CD4-positive, alpha-beta T cell (primary cell): ENCODE results near the gene DLX3. TPM values are rescaled to one million over a fixed set of nuclear protein-coding genes. Genes with fewer than 3 reads are reported as not detected.

ENCODE experiments used
- ATAC-seq: fragments of 200-7000 bp; cut with Tn5 transposase; one replicate; pipeline ENCODE4 v1.10.0; 2022; ENCODE audit warnings: mild to moderate bottlenecking; ENCODE audit not compliant: poor library complexity
- CTCF ChIA-PET: fragments of 350-600 bp; sonication (Branson Sonifier 250); formaldehyde crosslinking; loops from one replicate; lab custom pipeline; 2021; ENCODE audit warnings: antibody characterized with exemption, inconsistent platforms; lab: Charles Lee
- POLR2A ChIA-PET: fragments of 350-600 bp; sonication (Branson Sonifier 250); formaldehyde crosslinking; loops from one replicate; lab custom pipeline; 2021; ENCODE audit warnings: antibody characterized with exemption, inconsistent platforms; lab: Charles Lee
- DNase-seq, 14 experiments: peaks; one replicate each; pipeline ENCODE4 v3.0.0-alpha.2; 2013 to 2020; ENCODE audit warnings: mixed read lengths in 2 of 14
- H3K27ac ChIP-seq, 2 donors: one replicate each; pipeline versions ENCODE4 v1.5.1 to v1.7.0; 2013; ENCODE audit warnings: low read length in 2 of 2, low read depth in 1 of 2, mild to moderate bottlenecking in 1 of 2
- H3K27me3 ChIP-seq, 2 experiments: 1 replicate in 1 of 2; 2 replicates in 1 of 2; pipeline versions ENCODE4 v1.6.1 to v1.7.0; 2013; ENCODE audit warnings: low read length in 2 of 2, control low read depth in 1 of 2, mild to moderate bottlenecking in 1 of 2, moderate library complexity in 1 of 2; ENCODE audit not compliant: insufficient read depth in 2 of 2, control insufficient read depth in 1 of 2
- H3K36me3 ChIP-seq: one replicate; pipeline ENCODE4 v1.6.1; 2013; ENCODE audit warnings: low read length, control low read depth; ENCODE audit not compliant: insufficient read depth
- H3K4me1 ChIP-seq: one replicate; pipeline ENCODE4 v1.6.1; 2013; ENCODE audit warnings: low read length, control low read depth; ENCODE audit not compliant: insufficient read depth
- H3K4me3 ChIP-seq: one replicate; pipeline ENCODE4 v1.5.1; 2013; ENCODE audit warnings: mild to moderate bottlenecking, low read length, moderate library complexity
- H3K9me3 ChIP-seq, 2 experiments: 1 replicate in 1 of 2; 2 replicates in 1 of 2; pipeline versions ENCODE4 v1.6.1 to v1.7.0; 2013; ENCODE audit warnings: low read length in 2 of 2, mild to moderate bottlenecking in 2 of 2, control low read depth in 1 of 2, moderate library complexity in 1 of 2; ENCODE audit not compliant: control insufficient read depth in 1 of 2, insufficient read depth in 1 of 2
- H3K27ac Mint-ChIP-seq: one replicate; pipeline ENCODE4 v1.8.0; 2020; ENCODE audit warnings: mixed read lengths
- H3K27me3 Mint-ChIP-seq: one replicate; pipeline ENCODE4 v1.8.0; 2021; ENCODE audit warnings: mixed read lengths
- H3K36me3 Mint-ChIP-seq: one replicate; pipeline ENCODE4 v1.8.0; 2021; ENCODE audit warnings: low read depth, mixed read lengths
- H3K4me1 Mint-ChIP-seq: one replicate; pipeline ENCODE4 v1.8.0; 2021; ENCODE audit warnings: low read depth, mixed read lengths
- H3K4me3 Mint-ChIP-seq: one replicate; pipeline ENCODE4 v1.8.0; 2020; ENCODE audit warnings: mild to moderate bottlenecking, mixed read lengths
- H3K9me3 Mint-ChIP-seq: one replicate; pipeline ENCODE4 v1.8.0; 2020; ENCODE audit warnings: mixed read lengths
- CTCF ChIP-seq: fragments of 200-600 bp; IDR thresholded peaks from one replicate; pipeline ENCODE4 v1.8.0; 2022; ENCODE audit warnings: antibody characterized with exemption, mild to moderate bottlenecking
- intact Hi-C, 2 experiments: fragments of 100-400 bp; cut with DNase I in 1 of 2; cut with micrococcal nuclease in 1 of 2; formaldehyde crosslinking; loops; one replicate each; pipeline versions ENCODE4 v1.15.1 to v1.9.0; 2023 to 2025; cut with DNase I, micrococcal nuclease
- total RNA-seq, 174 experiments: library from RNA in 2 of 174; stranded (reverse) in 2 of 174; gene quantifications; one replicate each; pipeline ENCODE4 v1.2.3 and lab custom pipeline; 2021 to 2026

The DLX3 gene
- total RNA-seq, 2 experiments from 2014 or later: not detected

- Histone ChIP-seq H3K4me1 (peaks cover 34% of the 10 kb centered on the region), H3K9me3 (peaks cover 0 to 31% of the 10 kb centered on the region in 2 experiments), H3K36me3 (no peaks in the 10 kb centered on the region), H3K4me3 (no peak overlapping the region), H3K27me3 (peaks cover 52 to 59% of the 10 kb centered on the region in 2 experiments), H3K27ac (no peak overlapping the region)
- peaks cover 41% of the 10 kb centered on the region for H3K4me1 Mint-ChIP-seq
- H3K27ac Mint-ChIP-seq: no peak overlapping the region
- DNase-seq (no peak), ATAC-seq (no peak)
- H3K36me3 Mint-ChIP-seq: no peaks in the 10 kb centered on the region
- no peak overlapping the region for H3K4me3 Mint-ChIP-seq
- H3K27me3 Mint-ChIP-seq: peaks cover 82% of the 10 kb centered on the region
- no peaks in the 10 kb centered on the region for H3K9me3 Mint-ChIP-seq
- intact Hi-C loops: no loop called here
- ChIA-PET CTCF (interaction anchor here (1.2 kb wide), 1 partner anchor 11 kb away, joined by 3 read pairs; no protein-coding TSS in a partner anchor), POLR2A (no interaction called here)
- TF ChIP-seq CTCF: no peak
Observed at GRCh38 chr17:49963309-49963625, 31.8 kb downstream of the DLX3 start.

GRCh38 chr17:49962599-49963308 lies 32.3 kb downstream of the DLX3 start:
- no peak for DNase-seq
- Mint-ChIP-seq H3K4me3 (no peak overlapping the region), H3K9me3 (no peaks in the 10 kb centered on the region), H3K27ac (no peak overlapping the region), H3K27me3 (peaks cover 77% of the 10 kb centered on the region), H3K36me3 (no peaks in the 10 kb centered on the region), H3K4me1 (peaks cover 36% of the 10 kb centered on the region)
- Histone ChIP-seq H3K27ac (no peak overlapping the region), H3K27me3 (peaks cover 52 to 59% of the 10 kb centered on the region in 2 experiments), H3K4me3 (no peak overlapping the region), H3K36me3 (no peaks in the 10 kb centered on the region), H3K4me1 (peaks cover 31% of the 10 kb centered on the region), H3K9me3 (peaks cover 0 to 31% of the 10 kb centered on the region in 2 experiments)
- CTCF ChIA-PET: interaction anchor here (0.7 to 1.2 kb wide), 2 partner anchors 10 to 101 kb away, joined by 3 read pairs; no protein-coding TSS in a partner anchor
- no peak for ATAC-seq
- POLR2A ChIA-PET: no interaction called here
- intact Hi-C loops: no loop called here
- TF ChIP-seq CTCF: no peak

GRCh38 chr17:49959183-49959935 lies 35.7 kb downstream of the DLX3 start:
- Histone ChIP-seq H3K4me1 (peaks cover 18% of the 10 kb centered on the region), H3K4me3 (no peak overlapping the region), H3K27ac (no peak overlapping the region), H3K27me3 (peaks cover 29 to 30% of the 10 kb centered on the region in 2 experiments), H3K36me3 (no peaks in the 10 kb centered on the region), H3K9me3 (peaks cover 0 to 18% of the 10 kb centered on the region in 2 experiments)
- TF ChIP-seq CTCF: no peak
- DNase-seq (no peak), ATAC-seq (no peak)
- ChIA-PET POLR2A (no interaction called here), CTCF (no interaction called here)
- Mint-ChIP-seq H3K36me3 (no peaks in the 10 kb centered on the region), H3K4me3 (no peak overlapping the region), H3K27me3 (peaks cover 61% of the 10 kb centered on the region), H3K27ac (no peak overlapping the region), H3K9me3 (no peaks in the 10 kb centered on the region), H3K4me1 (peaks cover 12% of the 10 kb centered on the region)
- intact Hi-C loops: no loop called here
